H1 (cell line): ENCODE data around the gene MBP. TPM values are rescaled to one million over a fixed set of nuclear protein-coding genes. Genes with fewer than 3 reads are reported as not detected.

Experiments used
- BACH1 ChIP-seq: IDR thresholded peaks from 2 replicates; pipeline ENCODE4 v1.6.1; 2012; ENCODE audit warnings: low read length, improper control_type of control experiment
- TAF7 ChIP-seq: optimal IDR thresholded peaks from 2 replicates; pipeline ENCODE3; 2011; ENCODE audit warnings: low read depth, mild to moderate bottlenecking, inconsistent platforms, low read length, moderate library complexity, borderline replicate concordance
- polyA plus RNA-seq, 7 experiments: library from polyadenylated mRNA; depleted of rRNA in 3 of 7; stranded (reverse) in 5 of 7; unstranded in 2 of 7; fragments of >200 nt in 5 of 7; fragments of 200-250 nt in 2 of 7; gene quantifications; 1 replicate in 5 of 7; 2 replicates in 1 of 7; 4 replicates in 1 of 7; pipeline versions ENCODE4 v1.2.1 to v1.2.3, GENCODE V29; 2011 to 2013; ENCODE audit warnings: missing spikeins in 2 of 7, mixed read lengths in 2 of 7
- total RNA-seq: library from RNA; stranded (reverse); fragmentation: NEBNext Ultra II Directional; extraction: Animal tissue kit (Norgen Biotek cat#: 25700); gene quantifications from 2 replicates; pipeline ENCODE4 v1.2.1, GENCODE V29; 2021

Gene MBP
- total and polyA plus RNA-seq, 2 of the 8 experiments (the other 6 are each of a cell fraction or from before 2014, with no cell fraction given), result 7.7 to 19.2 TPM

GRCh38 chr18:77134611-77135010 is 2.0 kb upstream of the MBP start (continued):
- TF ChIP-seq TAF7 (no peak), BACH1 (no peak)
- TF ChIP-seq, all 59 proteins: peak for 0
